HCT116 (cell line): ENCODE measurements around the gene PTBP3. TPM values are rescaled to one million over a fixed set of nuclear protein-coding genes. Genes with fewer than 3 reads are reported as not detected.

ENCODE experiments used
- ATAC-seq: fragments of 200-7000 bp; cut with Tn5 transposase; 2 replicates; pipeline ENCODE4 v1.9.1; 2020; ENCODE audit warnings: mild to moderate bottlenecking, moderate library complexity
- BruUV-seq: library from RNA; stranded (reverse); fragments of 400-500 nt; replicated peaks from 2 replicates; lab custom pipeline; 2021; lab: Mats Ljungman, UMichigan
- CTCF ChIA-PET: fragments of 300-600 bp; sonication (Branson Sonifier 250); formaldehyde crosslinking; loops from one replicate; lab custom pipeline; 2021; ENCODE audit warnings: antibody characterized with exemption; lab: Charles Lee
- POLR2A ChIA-PET: fragments of 300-600, 350-600 bp; sonication (Branson Sonifier 250); formaldehyde crosslinking; loops from one replicate; lab custom pipeline; 2021; ENCODE audit warnings: antibody characterized with exemption; lab: Charles Lee
- RAD21 ChIA-PET, 2 experiments: fragments of 300-600 bp; sonication (Branson Sonifier 250); formaldehyde crosslinking; loops; one replicate each; lab custom pipeline; 2023; ENCODE audit warnings: low total read pairs in 2 of 2; ENCODE audit not compliant: uncharacterized antibody in 2 of 2, unreplicated experiment in 2 of 2, low non-redundant PET in 1 of 2; lab: Charles Lee
- DNase-seq: peaks from one replicate; pipeline ENCODE4 v3.0.0-alpha.2; 2010; ENCODE audit warnings: low read depth, low spot score
- H2AFZ ChIP-seq: fragments of 200-600 bp; shearing (Covaris generic), sonication (generic); 2 replicates; pipeline ENCODE4 v1.6.1; 2017; ENCODE audit warnings: low read depth, mixed run types, mixed read lengths, antibody characterized with exemption, low read length; ENCODE audit not compliant: poor library complexity, severe bottlenecking
- H3K27ac ChIP-seq: 2 replicates; pipeline ENCODE4 v1.5.1; 2012; ENCODE audit warnings: low read depth, low read length
- H3K27me3 ChIP-seq: fragments of 200-600 bp; sonication (generic); 2 replicates; pipeline ENCODE4 v1.6.1; 2016; ENCODE audit warnings: mixed run types, low read length, mixed read lengths; ENCODE audit not compliant: insufficient read depth
- H3K36me3 ChIP-seq, 2 experiments: fragments of 200-500 bp in 1 of 2; fragments of 200-600 bp in 1 of 2; sonication (Bioruptor generic) in 1 of 2; sonication (generic) in 1 of 2; 2 replicates each; pipeline versions ENCODE4 v1.5.1 to v1.6.1; 2014 to 2016; ENCODE audit warnings: low read length in 2 of 2, inconsistent platforms in 1 of 2, mixed read lengths in 1 of 2, mixed run types in 1 of 2; ENCODE audit not compliant: insufficient read depth in 2 of 2, control insufficient read depth in 1 of 2
- H3K4me1 ChIP-seq, 2 experiments: fragments of 200-600 bp in 1 of 2; sonication (generic) in 1 of 2; 2 replicates each; pipeline versions ENCODE4 v1.5.1 to v1.6.1; 2012 to 2017; ENCODE audit warnings: low read length in 2 of 2, inconsistent platforms in 1 of 2, mild to moderate bottlenecking in 1 of 2, mixed read lengths in 1 of 2, mixed run types in 1 of 2, moderate library complexity in 1 of 2; ENCODE audit not compliant: insufficient read depth in 2 of 2, control insufficient read depth in 1 of 2
- H3K4me2 ChIP-seq: fragments of 200-600 bp; sonication (generic); 2 replicates; pipeline ENCODE4 v1.6.1; 2017; ENCODE audit warnings: mixed run types, low read length, mixed read lengths
- H3K4me3 ChIP-seq, 2 experiments: fragments of 200-600 bp in 1 of 2; sonication (generic) in 1 of 2; replicated peaks in 1 of 2; 2 replicates each; pipeline ENCODE4 v1.5.1; 2011 to 2016; ENCODE audit warnings: low read length in 2 of 2, control low read depth in 1 of 2, low read depth in 1 of 2, mild to moderate bottlenecking in 1 of 2, mixed read lengths in 1 of 2, mixed run types in 1 of 2
- H3K79me2 ChIP-seq: fragments of 200-600 bp; sonication (generic); 2 replicates; pipeline ENCODE4 v1.6.1; 2017; ENCODE audit warnings: mild to moderate bottlenecking, mixed run types, low read length, moderate library complexity, mixed read lengths; ENCODE audit not compliant: insufficient read depth
- H3K9ac ChIP-seq: fragments of 200-600 bp; sonication (generic); 2 replicates; pipeline ENCODE4 v1.6.1; 2016; ENCODE audit warnings: low read length, mixed read lengths
- H3K9me2 ChIP-seq: fragments of 200-600 bp; sonication (generic), shearing (Covaris generic); 2 replicates; pipeline ENCODE4 v1.6.1; 2017; ENCODE audit warnings: mixed run types, mild to moderate bottlenecking, moderate library complexity; ENCODE audit not compliant: insufficient read depth
- H3K9me3 ChIP-seq, 2 experiments: fragments of 200-500 bp in 1 of 2; fragments of 200-600 bp in 1 of 2; sonication (Bioruptor generic) in 1 of 2; sonication (generic) in 1 of 2; 2 replicates each; pipeline ENCODE4 v1.6.1; 2014 to 2017; ENCODE audit warnings: low read length in 2 of 2, mixed read lengths in 2 of 2, inconsistent platforms in 1 of 2, low read depth in 1 of 2, mild to moderate bottlenecking in 1 of 2, mixed run types in 1 of 2, moderate library complexity in 1 of 2; ENCODE audit not compliant: control insufficient read depth in 1 of 2, insufficient read depth in 1 of 2
- H4K20me1 ChIP-seq: fragments of 200-600 bp; sonication (generic), shearing (Covaris generic); 2 replicates; pipeline ENCODE4 v1.6.1; 2017; ENCODE audit warnings: mixed run types, mild to moderate bottlenecking, moderate library complexity; ENCODE audit not compliant: insufficient read depth
- CBX3 ChIP-seq: IDR thresholded peaks from 2 replicates; pipeline ENCODE4 v1.6.1; 2012; ENCODE audit warnings: low read depth
- CEBPB ChIP-seq: IDR thresholded peaks from 2 replicates; pipeline ENCODE4 v1.6.1; 2012; ENCODE audit warnings: low read depth
- CTCF ChIP-seq, 3 experiments: fragments of 200-600 bp in 1 of 3; sonication (generic) in 1 of 3; IDR thresholded peaks in 2 of 3; conservative IDR thresholded peaks in 1 of 3; 2 replicates each; pipeline ENCODE4 v1.5.1; 2012 to 2017; ENCODE audit warnings: low read depth in 2 of 3, low read length in 2 of 3, antibody characterized with exemption in 1 of 3, borderline replicate concordance in 1 of 3, control low read depth in 1 of 3, mild to moderate bottlenecking in 1 of 3, mixed read lengths in 1 of 3, mixed run types in 1 of 3, moderate library complexity in 1 of 3; ENCODE audit not compliant: insufficient read depth in 1 of 3
- ELF1 ChIP-seq: IDR thresholded peaks from 2 replicates; pipeline ENCODE4 v1.6.1; 2012; ENCODE audit warnings: low read depth, borderline replicate concordance
- EZH2 ChIP-seq: fragments of 200-600 bp; sonication (generic); IDR thresholded peaks from 2 replicates; pipeline ENCODE4 v1.6.1; 2017; ENCODE audit warnings: antibody characterized with exemption, mixed run types
- MAX ChIP-seq: IDR thresholded peaks from 2 replicates; pipeline ENCODE4 v1.6.1; 2012
- POLR2A ChIP-seq: IDR thresholded peaks from 2 replicates; pipeline ENCODE4 v1.7.0; 2011; ENCODE audit warnings: borderline replicate concordance; ENCODE audit not compliant: insufficient read depth, insufficient read length; ENCODE audit errors: extremely low read depth
- POLR2AphosphoS5 ChIP-seq: IDR thresholded peaks from 2 replicates; pipeline ENCODE4 v1.6.1; 2011; ENCODE audit warnings: mild to moderate bottlenecking, low read depth, low read length, moderate library complexity
- RAD21 ChIP-seq: IDR thresholded peaks from 2 replicates; pipeline ENCODE4 v1.6.1; 2012; ENCODE audit warnings: low read depth, mild to moderate bottlenecking
- REST ChIP-seq: IDR thresholded peaks from 2 replicates; pipeline ENCODE4 v1.6.1; 2012; ENCODE audit warnings: low read depth
- SIN3A ChIP-seq: IDR thresholded peaks from 2 replicates; pipeline ENCODE4 v1.6.1; 2012; ENCODE audit warnings: low read depth
- SP1 ChIP-seq: IDR thresholded peaks from 2 replicates; pipeline ENCODE4 v1.6.1; 2012; ENCODE audit warnings: low read depth
- SRF ChIP-seq: IDR thresholded peaks from 2 replicates; pipeline ENCODE4 v1.6.1; 2012; ENCODE audit warnings: low read depth
- TCF7L2 ChIP-seq: IDR thresholded peaks from 2 replicates; pipeline ENCODE4 v1.7.0; 2011; ENCODE audit warnings: borderline replicate concordance, inconsistent platforms; ENCODE audit not compliant: insufficient read depth, insufficient read length; ENCODE audit errors: extremely low read depth
- YY1 ChIP-seq: IDR thresholded peaks from 2 replicates; pipeline ENCODE4 v1.6.1; 2011; ENCODE audit warnings: low read length, low read depth, moderate library complexity, mild to moderate bottlenecking; ENCODE audit not compliant: insufficient replicate concordance; ENCODE audit errors: extremely low read depth
- ZBTB33 ChIP-seq: IDR thresholded peaks from 2 replicates; pipeline ENCODE4 v1.6.1; 2011; ENCODE audit warnings: mild to moderate bottlenecking, low read length, moderate library complexity; ENCODE audit not compliant: insufficient replicate concordance; ENCODE audit errors: extremely low read depth
- ZNF274 ChIP-seq: fragments of 200-500 bp; sonication (Bioruptor generic); IDR thresholded peaks from 2 replicates; pipeline ENCODE4 v1.6.1; 2014; ENCODE audit warnings: mild to moderate bottlenecking, low read depth, low read length, inconsistent platforms
- intact Hi-C: fragments of 100-400 bp; cut with micrococcal nuclease; formaldehyde crosslinking; loops from 2 replicates; pipeline ENCODE4 v1.10.0; 2022
- total RNA-seq: library from RNA; stranded (reverse); gene quantifications from one replicate; pipeline ENCODE4 v1.2.1, GENCODE V29; 2021; ENCODE audit not compliant: unreplicated experiment

The PTBP3 gene
- total RNA-seq, 1 experiment from 2014 or later: 102 TPM

GRCh38 chr9:112377684-112378327, 44.4 kb upstream of the PTBP3 start (continued):
- TF ChIP-seq SIN3A (no peak), TCF7L2 (no peak), RAD21 (no peak), SRF (no peak)

- H4K20me1 ChIP-seq: no peaks in the 10 kb centered on the region
- CTCF ChIA-PET: no interaction called here
- no peak overlapping the region for H3K27ac ChIP-seq
- RAD21 ChIA-PET: no interaction called here
- H3K36me3 ChIP-seq: no peaks in the 10 kb centered on the region
- no TSS peak for BruUV-seq
- peaks cover 7 to 12% of the 10 kb centered on the region in 2 experiments; a peak in 3 of 4 replicates for H3K4me1 ChIP-seq
- H2AFZ ChIP-seq: no peak overlapping the region
- no peak overlapping the region for H3K9ac ChIP-seq
- ATAC-seq (no peak), DNase-seq (no peak)
- H3K4me3 ChIP-seq: no peak overlapping the region
- no peak overlapping the region for H3K4me2 ChIP-seq
- H3K9me2 ChIP-seq: no peaks in the 10 kb centered on the region
- no peaks in the 10 kb centered on the region for H3K9me3 ChIP-seq
- H3K27me3 ChIP-seq: no peaks in the 10 kb centered on the region
- POLR2A ChIA-PET: interaction anchor here (1.2 kb wide), 1 partner anchor 10 kb away, joined by 3 read pairs; no protein-coding TSS in a partner anchor
- H3K79me2 ChIP-seq: peaks cover 16% of the 10 kb centered on the region
- intact Hi-C loops: no loop called here
- TF ChIP-seq ELF1 (no peak), CTCF (IDR thresholded peaks at IDR 0.05 in 2 of 3, conservative IDR thresholded peaks at IDR 0.05 in 1 of 3; ENCODE audit: borderline replicate concordance in 1 of 3, insufficient read depth in 1 of 3, low read depth in 2 of 3, low read length in 2 of 3) (no peak), TCF7L2 (no peak), POLR2AphosphoS5 (no peak), MAX (no peak), CBX3 (no peak), YY1 (no peak), SIN3A (no peak), REST (no peak), SRF (no peak), POLR2A (no peak), ZBTB33 (no peak), CEBPB (no peak), ZNF274 (no peak), EZH2 (no peak), SP1 (no peak)
Measured at GRCh38 chr9:112377087-112377486, 43.7 kb upstream of the PTBP3 start.
